A673 (cell line): ENCODE results near the gene SHANK1.

ENCODE experiments used
- CTCF ChIP-seq: fragments of 300-800, 200-600 bp; sonication (generic); conservative IDR thresholded peaks from 2 replicates; pipeline ENCODE4 v1.5.1; 2017; ENCODE audit warnings: low read depth, mild to moderate bottlenecking, antibody characterized with exemption, low read length, moderate library complexity, mixed read lengths
- EZH2 ChIP-seq: fragments of 200-600 bp; sonication (generic); IDR thresholded peaks from 2 replicates; pipeline ENCODE4 v1.6.1; 2017; ENCODE audit warnings: borderline replicate concordance, low read depth, mild to moderate bottlenecking, mixed read lengths, antibody characterized with exemption, low read length; ENCODE audit not compliant: poor library complexity, severe bottlenecking

- TF ChIP-seq CTCF (no peak), EZH2 (no peak)
Measured at GRCh38 chr19:50719566-50719965, at the start of gene SHANK1.
